DND-41 (cell line): ENCODE data around the gene RSF1.

Source experiments
- ATAC-seq: fragments of 200-7000 bp; cut with Tn5 transposase; 3 replicates; pipeline ENCODE4 v1.9.1; 2021; ENCODE audit warnings: low read depth; ENCODE audit not compliant: insufficient read depth
- DNase-seq: peaks from one replicate; pipeline ENCODE4 v3.0.0-alpha.2; 2020
- H2AFZ ChIP-seq: 2 replicates; pipeline ENCODE4 v1.6.0; 2012; ENCODE audit warnings: low read depth, low read length
- H3K27ac ChIP-seq: 2 replicates; pipeline ENCODE4 v1.5.1; 2012; ENCODE audit warnings: low read length, inconsistent platforms
- H3K27me3 ChIP-seq: fragments of 200-600 bp; sonication (generic); 2 replicates; pipeline ENCODE4 v1.6.0; 2012; ENCODE audit warnings: low read length, mild to moderate bottlenecking, inconsistent platforms; ENCODE audit not compliant: insufficient read depth, poor library complexity
- H3K36me3 ChIP-seq: 2 replicates; pipeline ENCODE4 v1.5.1; 2012; ENCODE audit warnings: low read length, inconsistent platforms; ENCODE audit not compliant: insufficient read depth
- H3K4me1 ChIP-seq: 2 replicates; pipeline ENCODE4 v1.5.1; 2012; ENCODE audit warnings: mild to moderate bottlenecking, low read length; ENCODE audit not compliant: insufficient read depth
- H3K4me2 ChIP-seq: 2 replicates; pipeline ENCODE4 v1.6.0; 2012; ENCODE audit warnings: mild to moderate bottlenecking, moderate library complexity, low read length, inconsistent platforms; ENCODE audit not compliant: insufficient read depth
- H3K4me3 ChIP-seq, 2 experiments: fragments of 200-600 bp in 1 of 2; shearing (Covaris generic) in 1 of 2; 2 replicates each; pipeline ENCODE4 v1.5.1; 2012 to 2016; ENCODE audit warnings: inconsistent platforms in 2 of 2, low read length in 2 of 2, mild to moderate bottlenecking in 2 of 2, low read depth in 1 of 2, moderate library complexity in 1 of 2
- H3K79me2 ChIP-seq: 2 replicates; pipeline ENCODE4 v1.6.0; 2012; ENCODE audit warnings: low read length, inconsistent platforms; ENCODE audit not compliant: insufficient read depth
- H3K9ac ChIP-seq: 2 replicates; pipeline ENCODE4 v1.6.0; 2012; ENCODE audit warnings: low read depth, mild to moderate bottlenecking, inconsistent platforms, low read length, moderate library complexity
- H3K9me3 ChIP-seq: 2 replicates; pipeline ENCODE4 v1.5.1; 2012; ENCODE audit warnings: low read length, moderate library complexity, mild to moderate bottlenecking, inconsistent platforms; ENCODE audit not compliant: insufficient read depth, severe bottlenecking
- H4K20me1 ChIP-seq: 2 replicates; pipeline ENCODE4 v1.6.0; 2012; ENCODE audit warnings: low read length; ENCODE audit not compliant: insufficient read depth
- EZH2 ChIP-seq: IDR thresholded peaks from 3 replicates; pipeline ENCODE4 v1.6.1; 2012; ENCODE audit warnings: borderline replicate concordance, low read depth, mild to moderate bottlenecking, moderate library complexity, low read length, inconsistent platforms; ENCODE audit not compliant: severe bottlenecking
- TF ChIP-seq, protein P1 (sequence below): IDR thresholded peaks from 2 replicates; pipeline ENCODE4 v1.5.1; 2012; ENCODE audit warnings: borderline replicate concordance, low read length, moderate library complexity, mild to moderate bottlenecking; ENCODE audit not compliant: poor library complexity, severe bottlenecking; ENCODE audit errors: extremely low read depth

The RSF1 gene

DNA sequence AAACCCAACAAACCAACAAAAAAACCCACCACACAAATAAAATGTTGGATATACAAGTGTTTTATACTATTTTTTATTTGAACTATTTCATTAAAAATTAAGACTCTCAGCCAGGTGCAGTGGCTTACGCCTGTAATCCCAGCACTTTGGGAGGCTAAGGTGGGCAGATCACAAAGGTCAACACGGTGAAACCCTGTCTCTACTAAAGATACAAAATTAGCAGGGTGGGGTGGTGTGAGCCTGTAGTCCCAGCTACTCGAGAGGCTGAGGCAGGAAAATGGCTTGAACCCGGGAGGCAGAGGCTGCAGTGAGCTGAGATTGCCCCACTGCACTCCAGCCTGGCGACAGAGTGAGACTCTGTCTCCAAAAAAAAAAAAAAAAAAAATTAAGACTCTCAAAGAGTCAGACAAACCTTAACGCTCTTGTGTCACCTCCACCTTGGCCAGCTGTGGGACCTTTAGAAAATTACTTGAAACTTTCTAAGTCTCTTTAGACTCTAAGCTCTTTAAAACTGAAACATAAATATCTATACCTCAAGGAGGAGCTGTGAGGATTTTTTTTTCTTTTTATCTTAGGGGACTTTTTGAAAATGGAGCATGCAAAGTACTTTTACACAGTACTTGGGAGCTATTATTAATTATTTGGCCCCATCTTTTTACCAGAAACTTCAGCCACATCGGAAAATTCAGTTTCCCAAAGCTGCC, 114.5 kb downstream of the RSF1 start:
- Histone ChIP-seq H3K4me3 (no peak overlapping the region), H3K9ac (no peak overlapping the region), H2AFZ (no peak overlapping the region), H4K20me1 (no peaks in the 10 kb centered on the region), H3K9me3 (no peaks in the 10 kb centered on the region), H3K27ac (no peak overlapping the region), H3K27me3 (no peaks in the 10 kb centered on the region), H3K36me3 (peaks cover 20% of the 10 kb centered on the region), H3K4me2 (no peak overlapping the region), H3K79me2 (no peaks in the 10 kb centered on the region), H3K4me1 (no peaks in the 10 kb centered on the region)
- no peak for ATAC-seq
- no peak for DNase-seq
- no peak for TF ChIP-seq EZH2
- TF ChIP-seq, protein P1, sequence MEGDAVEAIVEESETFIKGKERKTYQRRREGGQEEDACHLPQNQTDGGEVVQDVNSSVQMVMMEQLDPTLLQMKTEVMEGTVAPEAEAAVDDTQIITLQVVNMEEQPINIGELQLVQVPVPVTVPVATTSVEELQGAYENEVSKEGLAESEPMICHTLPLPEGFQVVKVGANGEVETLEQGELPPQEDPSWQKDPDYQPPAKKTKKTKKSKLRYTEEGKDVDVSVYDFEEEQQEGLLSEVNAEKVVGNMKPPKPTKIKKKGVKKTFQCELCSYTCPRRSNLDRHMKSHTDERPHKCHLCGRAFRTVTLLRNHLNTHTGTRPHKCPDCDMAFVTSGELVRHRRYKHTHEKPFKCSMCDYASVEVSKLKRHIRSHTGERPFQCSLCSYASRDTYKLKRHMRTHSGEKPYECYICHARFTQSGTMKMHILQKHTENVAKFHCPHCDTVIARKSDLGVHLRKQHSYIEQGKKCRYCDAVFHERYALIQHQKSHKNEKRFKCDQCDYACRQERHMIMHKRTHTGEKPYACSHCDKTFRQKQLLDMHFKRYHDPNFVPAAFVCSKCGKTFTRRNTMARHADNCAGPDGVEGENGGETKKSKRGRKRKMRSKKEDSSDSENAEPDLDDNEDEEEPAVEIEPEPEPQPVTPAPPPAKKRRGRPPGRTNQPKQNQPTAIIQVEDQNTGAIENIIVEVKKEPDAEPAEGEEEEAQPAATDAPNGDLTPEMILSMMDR = no peak

DNA sequence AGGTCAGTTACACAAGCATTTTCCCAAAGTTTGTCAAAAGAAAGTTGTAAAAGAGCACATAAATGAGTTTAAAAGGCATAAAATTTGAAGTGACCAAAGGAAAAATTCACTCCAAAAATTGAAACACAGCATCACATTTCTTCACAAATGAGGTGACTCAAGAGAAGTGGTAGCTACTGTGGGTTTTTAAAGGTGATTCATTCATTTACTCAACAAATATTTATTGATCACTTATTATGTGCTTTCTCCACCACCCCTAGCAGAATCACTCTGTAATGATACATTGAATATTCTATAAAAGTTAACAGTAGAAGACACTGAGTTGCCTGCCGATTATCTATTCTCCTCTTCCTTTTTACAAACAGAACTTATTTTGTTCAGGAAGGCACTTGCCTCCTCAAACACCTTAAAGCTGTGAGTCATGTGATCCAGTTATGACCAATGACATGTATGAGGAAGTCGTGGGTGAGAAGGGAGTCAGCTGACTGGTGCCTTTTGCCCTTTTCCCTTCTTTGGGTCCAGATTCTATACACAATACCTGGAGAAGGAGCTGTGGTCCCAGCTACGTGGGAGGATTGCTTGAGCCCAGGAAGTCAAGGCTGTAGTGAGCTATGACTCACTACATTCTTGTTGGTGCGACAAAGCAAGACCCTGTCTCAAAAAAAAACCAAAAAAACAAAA, 115.2 kb downstream of the RSF1 start:
- no peak for ATAC-seq
- H3K4me3 ChIP-seq = no peak overlapping the region
- H3K79me2 ChIP-seq = no peaks in the 10 kb centered on the region
- no peaks in the 10 kb centered on the region for H4K20me1 ChIP-seq
- H2AFZ ChIP-seq = no peak overlapping the region
- no peak for DNase-seq
- no peak overlapping the region for H3K27ac ChIP-seq
- H3K9ac ChIP-seq = no peak overlapping the region
- H3K4me1 ChIP-seq = no peaks in the 10 kb centered on the region
- H3K4me2 ChIP-seq = no peak overlapping the region
- no peaks in the 10 kb centered on the region for H3K27me3 ChIP-seq
- peaks cover 20% of the 10 kb centered on the region for H3K36me3 ChIP-seq
- TF ChIP-seq EZH2 = no peak
- TF ChIP-seq, protein P1 = no peak
- H3K9me3 ChIP-seq = no peaks in the 10 kb centered on the region

DNA sequence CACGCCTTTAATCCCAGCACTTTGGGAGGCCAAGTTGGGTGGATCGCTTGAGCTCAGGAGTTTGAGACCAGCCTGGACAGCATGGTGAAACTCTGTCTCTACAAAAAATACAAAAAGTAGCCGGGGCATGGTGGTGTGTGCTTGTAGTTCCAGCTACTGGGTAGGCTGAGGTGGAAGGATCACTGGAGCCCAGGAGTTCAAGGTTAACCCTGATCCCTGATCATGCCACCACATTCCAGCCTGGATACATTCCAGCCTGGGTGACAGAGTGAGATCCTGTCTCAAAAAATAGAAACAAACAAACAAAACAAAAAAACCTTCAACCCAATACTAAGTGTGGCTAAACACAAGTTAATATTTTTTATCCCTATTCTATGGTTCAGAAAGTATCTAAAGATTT, 116.5 kb downstream of the RSF1 start:
- H3K9ac ChIP-seq = no peak overlapping the region
- H3K36me3 ChIP-seq = peaks cover 28% of the 10 kb centered on the region
- no peak overlapping the region for H2AFZ ChIP-seq
- H3K79me2 ChIP-seq = no peaks in the 10 kb centered on the region
- no peaks in the 10 kb centered on the region for H3K27me3 ChIP-seq
- no peak overlapping the region for H3K4me2 ChIP-seq
- no peak for ATAC-seq
- H3K4me1 ChIP-seq = no peaks in the 10 kb centered on the region
- H3K4me3 ChIP-seq = no peak overlapping the region
- DNase-seq = no peak
- TF ChIP-seq, protein P1 = no peak
- no peak for TF ChIP-seq EZH2
- H4K20me1 ChIP-seq = no peaks in the 10 kb centered on the region
- no peak overlapping the region for H3K27ac ChIP-seq
- H3K9me3 ChIP-seq = no peaks in the 10 kb centered on the region
